ENCODE measurements around the gene FRRS1.

DNA sequence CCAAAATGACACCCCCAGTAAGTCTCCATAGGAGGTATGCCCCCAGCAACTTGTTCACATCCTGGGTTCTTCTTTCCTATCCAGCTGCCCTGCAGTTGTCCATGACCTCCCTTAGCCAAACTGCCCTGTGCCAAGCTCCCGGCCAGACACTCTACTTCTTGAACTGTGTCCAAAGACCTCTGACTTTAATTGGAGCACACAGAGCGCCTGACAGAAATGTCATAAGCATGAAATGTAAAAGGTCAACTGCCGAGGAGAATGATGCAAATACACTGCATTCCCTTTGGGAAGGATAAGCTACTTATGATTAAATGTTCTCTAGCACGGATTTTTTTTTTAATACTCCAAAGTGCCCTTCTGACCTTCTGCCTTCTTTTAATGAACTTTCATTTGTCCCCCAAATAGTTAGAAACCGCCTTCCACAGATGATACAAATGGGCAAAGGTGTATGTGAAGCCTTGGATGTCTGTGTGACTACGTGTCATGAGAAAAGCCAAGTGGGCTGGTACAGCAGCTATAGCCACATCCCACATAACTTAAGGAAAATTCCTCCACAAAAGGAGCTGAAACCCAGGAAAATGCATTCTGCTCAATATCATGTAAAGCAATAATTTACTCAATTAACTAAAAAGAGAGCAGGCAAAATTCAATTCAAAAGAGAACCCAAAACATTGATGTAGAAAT is 93.8 kb downstream of the FRRS1 start:
- TF ChIP-seq, protein P1, sequence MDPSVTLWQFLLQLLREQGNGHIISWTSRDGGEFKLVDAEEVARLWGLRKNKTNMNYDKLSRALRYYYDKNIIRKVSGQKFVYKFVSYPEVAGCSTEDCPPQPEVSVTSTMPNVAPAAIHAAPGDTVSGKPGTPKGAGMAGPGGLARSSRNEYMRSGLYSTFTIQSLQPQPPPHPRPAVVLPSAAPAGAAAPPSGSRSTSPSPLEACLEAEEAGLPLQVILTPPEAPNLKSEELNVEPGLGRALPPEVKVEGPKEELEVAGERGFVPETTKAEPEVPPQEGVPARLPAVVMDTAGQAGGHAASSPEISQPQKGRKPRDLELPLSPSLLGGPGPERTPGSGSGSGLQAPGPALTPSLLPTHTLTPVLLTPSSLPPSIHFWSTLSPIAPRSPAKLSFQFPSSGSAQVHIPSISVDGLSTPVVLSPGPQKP (IDR thresholded peaks at IDR 0.05; ENCODE audit: borderline replicate concordance, low read depth, low read length), result no peak
- TF ChIP-seq USF2 (IDR thresholded peaks at IDR 0.05; ENCODE audit: low read depth, low read length) (no peak), POLR2A (IDR thresholded peaks at IDR 0.05; ENCODE audit: low read depth, low read length) (no peak), CEBPB (IDR thresholded peaks at IDR 0.05; ENCODE audit: low read depth, low read length) (no peak), MAZ (IDR thresholded peaks at IDR 0.05; ENCODE audit: borderline replicate concordance, low read depth, low read length) (no peak), CTCF (conservative IDR thresholded peaks at IDR 0.05; ENCODE audit: low read depth, low read length) (no peak), BHLHE40 (IDR thresholded peaks at IDR 0.05; ENCODE audit: low read depth, low read length) (no peak), SMC3 (IDR thresholded peaks at IDR 0.05; ENCODE audit: low read depth, low read length) (no peak), CHD1 (IDR thresholded peaks at IDR 0.05; ENCODE audit: low read depth, low read length) (no peak), RFX5 (IDR thresholded peaks at IDR 0.05; ENCODE audit: low read depth, low read length) (no peak), RAD21 (IDR thresholded peaks at IDR 0.05; ENCODE audit: low read length) (no peak), MAFK (IDR thresholded peaks at IDR 0.05; ENCODE audit: low read depth, low read length) (no peak), FOS (IDR thresholded peaks at IDR 0.05; ENCODE audit: low read depth, low read length) (no peak), RCOR1 (IDR thresholded peaks at IDR 0.05; ENCODE audit: insufficient replicate concordance, low read length) (no peak)

All from IMR-90 (cell line).